ENCODE measurements around the gene SMYD5.
"Not testable (repeated sequence)": the region's sequence is repeated elsewhere in the genome, so short reads cannot be mapped to it uniquely, and the experiment has no call there.

DNA sequence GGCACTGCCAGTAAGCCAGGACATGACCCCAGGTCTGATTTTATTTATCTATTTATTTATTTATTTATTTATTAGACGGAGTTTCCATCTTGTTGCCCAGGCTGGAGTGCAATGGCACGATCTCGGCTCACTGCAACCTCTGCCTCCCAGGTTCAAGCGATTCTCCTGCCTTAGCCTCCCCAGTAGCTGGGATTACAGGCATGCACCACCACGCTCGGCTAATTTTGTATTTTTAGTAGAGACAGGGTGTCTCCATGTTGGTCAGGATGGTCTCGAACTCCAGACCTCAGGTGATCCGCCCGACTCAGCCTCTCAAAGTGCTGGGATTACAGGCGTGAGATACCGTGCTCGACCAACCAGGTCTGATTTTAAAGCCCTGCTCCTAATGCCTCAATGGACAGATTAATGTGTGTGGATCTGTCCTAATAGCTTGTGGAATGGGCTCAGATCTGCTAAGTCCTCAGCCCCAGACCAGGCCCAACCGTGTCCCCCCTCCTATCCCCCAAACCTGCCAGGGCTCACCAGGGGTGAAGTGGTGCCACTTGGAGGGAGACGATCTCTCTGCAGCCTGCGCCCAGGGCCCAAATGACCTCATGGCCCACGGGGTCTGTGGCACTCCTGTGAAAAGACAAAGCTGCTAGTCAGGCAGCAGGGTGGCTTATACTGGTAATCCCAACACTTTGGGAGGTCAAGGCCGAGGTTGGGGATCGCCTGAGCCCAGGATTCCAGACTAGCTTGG, 48.8 kb downstream of the SMYD5 start:
- TF ChIP-seq, protein P1, sequence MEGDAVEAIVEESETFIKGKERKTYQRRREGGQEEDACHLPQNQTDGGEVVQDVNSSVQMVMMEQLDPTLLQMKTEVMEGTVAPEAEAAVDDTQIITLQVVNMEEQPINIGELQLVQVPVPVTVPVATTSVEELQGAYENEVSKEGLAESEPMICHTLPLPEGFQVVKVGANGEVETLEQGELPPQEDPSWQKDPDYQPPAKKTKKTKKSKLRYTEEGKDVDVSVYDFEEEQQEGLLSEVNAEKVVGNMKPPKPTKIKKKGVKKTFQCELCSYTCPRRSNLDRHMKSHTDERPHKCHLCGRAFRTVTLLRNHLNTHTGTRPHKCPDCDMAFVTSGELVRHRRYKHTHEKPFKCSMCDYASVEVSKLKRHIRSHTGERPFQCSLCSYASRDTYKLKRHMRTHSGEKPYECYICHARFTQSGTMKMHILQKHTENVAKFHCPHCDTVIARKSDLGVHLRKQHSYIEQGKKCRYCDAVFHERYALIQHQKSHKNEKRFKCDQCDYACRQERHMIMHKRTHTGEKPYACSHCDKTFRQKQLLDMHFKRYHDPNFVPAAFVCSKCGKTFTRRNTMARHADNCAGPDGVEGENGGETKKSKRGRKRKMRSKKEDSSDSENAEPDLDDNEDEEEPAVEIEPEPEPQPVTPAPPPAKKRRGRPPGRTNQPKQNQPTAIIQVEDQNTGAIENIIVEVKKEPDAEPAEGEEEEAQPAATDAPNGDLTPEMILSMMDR (IDR thresholded peaks at IDR 0.05; ENCODE audit: insufficient read depth, low read length, poor library complexity, severe bottlenecking) = not testable (repeated sequence)
- TF ChIP-seq EZH2phosphoT487 (conservative IDR thresholded peaks at IDR 0.05; ENCODE audit: low read length) = not testable (repeated sequence)
